GM18498 (cell line): ENCODE data around the gene TMEM245.
"Not testable (repeated sequence)": the region's sequence is repeated elsewhere in the genome, so short reads cannot be mapped to it uniquely, and the experiment has no call there.

Experiments used
- ATAC-seq: cut with Tn5 transposase; IDR thresholded peaks from one replicate; pipeline ENCODE4 v1.9.1; 2021; ENCODE audit warnings: mild to moderate bottlenecking, moderate library complexity; ENCODE audit not compliant: unreplicated experiment

Gene TMEM245

DNA sequence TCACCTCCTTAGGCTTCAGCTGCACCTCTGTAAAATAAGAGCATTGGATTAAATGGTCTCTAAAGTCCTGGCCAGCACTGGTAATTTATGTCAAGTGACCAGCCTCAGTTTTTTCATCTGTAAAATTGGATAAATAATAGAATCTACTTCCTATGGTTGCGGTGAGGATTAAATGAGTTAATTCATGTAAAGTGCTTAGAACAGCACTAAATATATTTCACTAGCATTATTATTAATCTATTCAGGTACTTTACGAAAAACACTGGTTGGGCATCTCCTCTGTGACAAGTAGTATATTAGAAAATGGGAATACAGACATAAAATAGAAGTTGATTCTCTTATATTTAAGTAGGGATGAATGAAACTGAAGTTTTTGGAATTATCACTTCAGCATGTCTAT, 13.8 kb upstream of the TMEM245 start:
- ATAC-seq, result no peak

DNA sequence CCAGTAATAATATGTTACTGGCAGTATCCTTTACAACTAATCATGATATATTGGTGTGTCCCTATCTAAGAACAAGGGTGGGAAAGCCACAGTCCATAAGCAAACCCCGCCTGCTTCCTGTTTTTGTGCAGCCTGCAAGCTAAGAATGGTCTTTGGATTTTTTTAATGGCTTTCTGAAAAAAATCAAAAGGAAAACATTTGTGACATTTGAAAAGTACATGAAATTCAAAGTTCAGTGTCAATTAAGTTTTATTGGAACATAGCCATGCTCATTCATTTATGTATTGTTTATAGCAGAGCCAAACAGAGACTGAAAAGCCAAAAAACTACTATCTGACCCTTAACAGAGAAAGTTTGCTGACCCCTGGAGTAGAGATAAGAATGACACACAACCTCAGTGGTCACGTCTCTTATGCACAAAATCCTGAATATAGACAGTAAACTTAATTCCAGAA, 12.8 kb upstream of the TMEM245 start:
- no peak for ATAC-seq

DNA sequence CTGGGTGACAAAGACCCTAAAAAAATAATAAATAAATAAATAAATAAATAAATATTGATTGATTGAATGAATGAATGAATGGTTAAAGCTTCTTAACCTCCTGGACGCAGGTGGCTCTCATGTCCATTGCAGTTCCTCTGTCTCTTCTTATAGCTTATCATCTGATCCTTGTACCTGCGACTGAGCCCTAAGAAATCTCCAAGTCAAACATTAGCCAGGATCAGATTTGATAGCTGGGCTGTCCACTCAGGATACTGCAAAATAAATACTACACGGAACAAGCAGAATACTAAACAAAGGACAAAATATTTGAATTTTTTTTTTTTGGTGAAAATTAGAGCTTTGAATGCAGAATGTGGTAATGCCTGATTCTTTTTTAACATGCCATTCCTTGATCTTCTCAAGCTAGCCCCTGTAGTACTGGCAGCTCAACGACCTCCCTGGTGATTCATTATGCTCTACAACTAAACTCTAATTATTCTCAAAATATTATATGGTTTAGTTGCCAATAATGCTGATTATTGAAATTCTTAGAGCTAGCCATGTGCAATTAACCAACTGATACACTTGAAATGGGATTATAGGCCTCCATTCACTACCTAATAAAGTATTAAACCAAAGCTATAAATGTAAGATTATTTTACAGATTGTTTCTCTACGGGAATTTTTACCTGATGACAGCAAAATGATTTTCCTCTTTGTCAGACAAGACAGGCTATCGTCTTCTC, 9.9 kb upstream of the TMEM245 start:
- no peak for ATAC-seq

DNA sequence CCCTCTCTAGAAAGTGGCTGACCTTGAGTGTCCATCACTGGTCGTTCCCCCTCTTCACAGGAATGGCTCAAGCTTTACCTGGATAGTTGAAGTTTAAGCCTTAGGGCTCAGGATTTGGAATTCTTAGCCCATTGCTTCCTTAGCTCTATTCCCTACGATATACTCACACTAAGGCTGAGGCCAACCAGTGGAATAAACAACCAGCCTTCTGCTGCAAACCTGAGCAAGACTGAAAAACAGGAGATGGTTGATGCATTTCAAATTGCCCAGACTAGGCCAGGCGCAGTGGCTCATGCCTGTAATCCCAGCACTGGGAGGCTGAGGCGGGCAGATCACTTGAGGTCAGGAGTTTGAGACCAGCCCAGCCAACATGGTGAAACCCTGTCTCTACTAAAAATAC, 6.9 kb upstream of the TMEM245 start:
- ATAC-seq, result not testable (repeated sequence)

DNA sequence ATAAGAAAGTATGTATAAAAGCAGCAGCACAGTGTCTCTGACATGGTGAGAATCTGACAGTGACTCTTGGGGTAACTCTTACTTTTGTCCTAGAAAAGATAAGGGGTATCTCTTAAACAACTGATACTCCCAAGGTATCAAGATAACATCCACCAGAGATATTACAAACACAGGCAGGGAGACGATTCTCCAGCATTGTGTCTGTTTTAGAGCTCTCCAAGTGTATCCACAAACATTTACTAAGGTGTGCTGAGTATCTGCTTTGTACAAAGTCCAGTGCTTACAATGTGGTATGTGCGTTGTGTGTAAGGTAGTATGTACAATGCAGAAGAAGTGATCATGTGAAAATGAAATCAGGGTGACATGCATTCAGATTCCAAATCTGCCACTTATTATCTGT, 4.4 kb upstream of the TMEM245 start:
- no peak for ATAC-seq

DNA sequence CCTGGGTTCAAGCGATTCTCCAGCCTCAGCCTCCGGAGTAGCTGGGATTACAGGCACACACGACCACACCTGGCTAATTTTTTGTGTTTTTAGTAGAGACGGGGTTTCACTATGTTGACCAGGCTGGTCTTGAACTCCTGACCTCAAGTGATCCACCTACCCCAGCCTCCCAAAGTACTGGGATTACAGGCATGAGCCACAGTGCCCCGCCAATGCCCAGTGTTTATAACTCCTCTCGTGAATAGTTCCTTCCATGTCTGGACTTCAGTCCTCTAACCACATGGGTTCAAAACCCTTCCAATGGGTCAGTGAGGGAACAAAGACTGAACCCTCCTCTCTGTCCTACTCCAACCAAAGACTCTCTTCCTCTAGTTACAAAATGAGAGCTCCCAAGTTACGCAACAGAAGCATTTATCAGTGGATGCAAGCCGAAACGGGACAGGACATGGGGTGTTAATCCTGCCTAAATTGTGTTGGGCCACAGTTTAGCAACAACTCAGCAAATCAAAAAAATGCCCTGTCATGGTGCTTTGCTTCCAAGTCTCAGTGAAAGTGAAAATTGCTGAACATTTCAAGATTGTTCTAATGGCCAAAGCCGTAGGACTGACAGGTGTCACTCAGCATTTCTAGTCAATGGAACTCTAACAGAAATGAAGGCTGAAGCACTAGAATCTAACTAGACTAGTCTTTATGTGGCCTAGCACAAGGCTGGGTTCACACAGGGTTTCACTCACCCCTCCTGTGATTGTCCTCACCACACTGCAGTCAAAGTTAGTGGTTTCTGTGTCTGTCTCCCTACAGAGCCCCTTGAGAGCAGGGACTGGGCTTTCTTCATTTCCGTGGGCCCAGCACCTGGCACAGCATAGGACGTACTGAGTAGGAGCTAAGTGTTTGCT, 3.2 kb upstream of the TMEM245 start:
- ATAC-seq, result peak; percentile 38

DNA sequence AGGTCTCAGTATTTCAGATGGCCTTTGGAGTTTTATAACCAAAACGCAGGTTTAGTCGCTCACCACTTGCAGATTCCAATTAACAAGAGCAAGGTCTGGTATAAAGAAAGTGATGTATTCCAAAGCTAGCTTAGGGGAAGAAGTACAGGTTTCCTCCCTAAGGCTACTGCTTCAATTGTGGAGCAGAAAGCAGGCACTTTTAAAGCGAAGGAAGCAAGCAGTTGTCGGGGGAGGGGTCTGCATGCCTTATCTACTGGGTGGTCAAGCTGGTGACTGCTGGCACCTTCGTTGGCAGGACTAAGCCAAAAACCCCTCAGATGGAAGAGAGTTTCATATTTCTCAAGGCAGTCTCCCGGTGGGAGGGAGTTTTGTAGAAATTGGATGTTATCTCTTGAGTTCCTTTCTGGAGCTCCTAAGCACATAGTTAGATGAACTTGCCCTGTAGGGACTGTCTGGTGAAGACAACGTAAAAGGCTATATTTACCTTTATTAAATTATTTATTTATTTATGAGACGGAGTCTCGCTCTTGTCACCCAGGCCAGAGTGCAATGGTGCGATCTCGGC, 1.6 kb upstream of the TMEM245 start:
- ATAC-seq, result no peak

DNA sequence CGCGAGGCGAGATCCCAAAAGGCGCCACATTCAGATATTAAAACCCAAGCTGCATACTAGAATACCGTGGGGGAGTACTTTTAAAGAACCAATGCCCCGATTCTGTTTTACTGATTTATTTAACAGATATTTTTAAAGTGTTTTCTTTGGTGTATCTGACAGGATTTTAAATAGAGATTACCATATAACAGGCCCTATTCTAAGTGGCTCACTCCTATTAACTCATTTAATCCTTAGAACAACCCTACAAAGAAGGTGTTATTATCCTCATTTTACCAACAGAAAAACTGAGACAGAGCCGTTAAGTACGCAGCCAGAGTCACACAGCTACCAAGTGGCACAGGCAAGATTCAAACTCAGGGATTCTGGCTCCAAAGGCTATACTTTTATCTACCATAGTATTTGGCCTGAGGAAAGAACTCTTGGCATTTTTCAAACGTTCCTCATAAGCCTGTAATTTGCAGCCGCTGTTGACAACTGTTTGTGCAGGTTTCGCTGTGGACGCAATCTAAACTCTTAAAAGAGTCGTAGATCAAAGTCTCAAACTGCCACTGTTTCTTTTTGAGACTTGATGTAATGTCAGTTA, 550 bp upstream of the TMEM245 start:
- ATAC-seq, result no peak

DNA sequence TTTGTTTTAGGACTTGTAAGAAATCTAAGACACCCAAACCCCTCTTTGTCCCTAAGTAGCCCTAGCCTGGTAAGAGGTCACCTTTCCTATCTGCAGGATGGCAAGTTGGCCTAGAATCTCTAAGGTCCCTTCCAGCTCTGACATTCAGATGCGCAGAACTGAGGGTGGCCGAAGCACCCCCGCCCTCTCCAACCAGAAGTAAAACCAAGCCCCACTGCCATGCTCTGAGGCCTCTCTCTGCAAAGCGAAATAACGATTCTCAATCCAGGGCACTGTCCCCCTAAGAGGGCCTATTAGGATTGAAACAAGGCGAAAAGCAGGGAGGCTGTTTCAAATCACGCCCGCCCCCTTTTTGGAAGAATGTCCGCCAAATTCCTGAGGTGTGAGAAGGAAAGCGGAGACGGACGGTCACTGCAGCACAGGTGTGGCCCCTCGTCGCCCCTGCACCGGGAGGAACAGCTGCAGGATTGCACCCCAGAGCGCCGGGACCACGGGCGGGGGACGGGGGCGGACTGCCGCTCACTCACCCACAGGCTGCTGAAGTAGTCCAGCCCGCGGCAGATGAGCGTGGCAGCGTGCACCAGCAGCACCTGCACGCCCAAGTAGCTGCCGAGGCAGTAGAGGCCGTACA, 824 bp downstream of the TMEM245 start:
- no peak for ATAC-seq

DNA sequence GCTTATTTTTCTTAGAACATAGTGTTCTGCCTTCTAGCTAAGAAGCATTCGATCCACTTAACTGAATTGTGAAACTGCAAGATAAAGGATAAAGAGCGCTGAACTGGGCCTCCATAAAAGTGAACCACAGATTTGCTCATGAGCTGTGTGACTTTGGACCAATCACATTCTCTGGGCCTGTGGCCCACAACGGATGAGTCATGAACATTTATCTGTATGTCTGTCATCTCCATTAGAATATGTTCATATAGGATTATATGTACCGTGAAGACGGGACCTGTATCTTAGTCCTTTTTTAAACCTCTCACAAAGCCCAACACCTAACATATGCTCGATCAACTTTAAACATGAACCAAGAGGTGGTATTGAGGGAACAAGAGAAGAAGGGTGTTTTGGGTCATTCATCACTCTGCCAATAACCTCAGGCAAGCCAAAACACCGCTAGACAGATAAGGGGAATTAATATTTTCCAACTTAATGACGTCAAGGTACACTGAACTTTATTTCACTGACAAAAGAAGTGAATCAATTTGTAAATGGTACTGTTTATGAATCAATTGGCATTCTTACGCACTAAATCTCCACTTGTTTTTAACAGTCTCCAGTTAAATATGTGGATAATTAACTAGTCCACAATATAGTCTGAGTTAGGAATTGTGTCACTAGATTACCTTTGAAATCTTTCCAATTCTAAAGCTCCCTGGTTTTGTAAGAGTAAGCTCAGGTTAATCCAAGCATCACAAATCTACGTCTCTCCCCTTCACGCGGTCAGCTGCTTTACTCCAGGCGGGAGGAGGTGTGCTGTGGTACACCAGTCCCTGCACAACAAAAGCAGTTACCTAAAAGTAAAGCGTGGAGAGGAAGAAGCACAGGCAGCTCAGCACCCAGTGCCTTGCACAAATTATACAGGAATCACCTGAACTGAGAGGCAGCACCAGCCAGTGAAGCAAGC, 1.6 kb downstream of the TMEM245 start:
- ATAC-seq, result no peak

DNA sequence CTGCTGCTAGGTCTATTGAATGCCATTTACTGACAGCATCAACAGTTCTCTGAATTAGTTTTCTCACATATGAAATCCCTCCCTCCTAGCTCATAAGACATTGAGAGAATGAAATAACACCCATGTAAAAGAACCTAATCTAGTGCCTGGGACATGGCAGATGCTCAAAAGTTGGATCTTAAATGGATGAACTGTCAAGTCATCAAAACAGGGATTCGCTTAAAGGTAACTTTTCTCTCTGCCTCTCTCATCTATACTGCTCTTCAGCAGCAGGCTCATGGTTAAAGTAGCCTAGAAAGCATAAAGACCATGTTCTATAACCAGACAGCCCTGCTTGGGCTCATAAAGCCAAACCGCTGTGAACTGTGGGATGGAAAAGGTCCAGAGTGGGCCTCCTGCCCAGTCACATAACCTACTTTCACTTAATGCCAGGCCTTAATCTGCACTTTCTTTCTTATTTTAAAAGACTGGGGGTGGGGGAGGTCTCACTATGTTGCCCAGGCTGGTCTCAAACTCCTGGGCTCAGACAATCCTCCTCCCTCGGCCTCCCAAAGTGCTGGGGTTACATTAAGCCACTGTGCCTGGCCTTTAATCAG, 3.7 kb downstream of the TMEM245 start:
- ATAC-seq, result no peak

DNA sequence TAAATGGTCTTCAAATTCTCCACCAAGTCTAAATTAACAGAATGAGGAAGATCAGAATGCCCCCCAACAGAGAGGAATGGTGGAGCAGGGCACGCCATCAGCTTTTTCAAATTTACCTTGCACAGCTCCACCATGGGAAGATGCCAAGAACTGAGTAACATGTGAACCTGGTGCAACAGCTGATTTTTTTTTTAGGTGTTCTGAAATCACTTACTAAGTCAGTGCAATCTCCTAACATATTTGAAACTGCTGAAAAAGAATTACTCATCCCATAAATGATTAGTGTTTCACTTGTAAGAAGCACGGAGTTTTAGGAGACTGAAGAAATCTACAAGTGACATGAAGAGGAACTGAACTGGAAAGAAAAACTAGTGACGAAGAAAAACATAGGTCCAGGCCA, 5.1 kb downstream of the TMEM245 start:
- ATAC-seq, result no peak

DNA sequence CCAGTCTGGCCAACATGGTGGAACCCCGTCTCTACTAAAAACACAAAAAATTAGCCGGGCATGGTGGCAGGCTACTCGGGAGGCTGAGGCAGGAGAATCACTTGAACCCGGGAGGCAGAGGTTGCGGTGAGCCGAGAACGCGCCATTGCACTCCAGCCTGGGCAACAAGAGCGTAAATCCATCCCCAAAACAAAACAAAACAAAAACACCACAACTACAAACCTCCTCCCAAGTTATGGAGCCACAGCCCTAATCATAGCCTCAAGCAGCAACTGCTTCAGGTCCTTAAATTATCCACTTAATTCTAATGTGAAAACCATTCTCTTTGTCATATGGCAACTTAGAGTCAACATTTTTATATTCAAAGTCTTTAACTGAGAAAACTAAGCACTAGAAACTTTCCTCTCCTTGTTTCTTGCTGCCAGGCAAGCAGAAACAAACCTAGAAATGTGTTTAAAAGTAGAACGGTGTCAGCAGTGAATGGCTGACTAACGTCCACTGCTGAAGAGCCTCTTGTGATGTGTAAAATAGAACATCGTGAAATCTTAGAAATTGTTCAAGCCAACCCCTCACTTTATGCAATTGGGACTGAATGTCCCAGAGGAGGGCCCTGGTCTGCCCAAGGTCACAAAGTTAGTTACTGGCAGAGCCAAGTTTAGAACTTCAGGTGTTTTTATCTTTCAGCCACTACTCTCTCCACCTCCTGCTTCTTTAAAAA, 5.7 kb downstream of the TMEM245 start:
- ATAC-seq, result no peak

DNA sequence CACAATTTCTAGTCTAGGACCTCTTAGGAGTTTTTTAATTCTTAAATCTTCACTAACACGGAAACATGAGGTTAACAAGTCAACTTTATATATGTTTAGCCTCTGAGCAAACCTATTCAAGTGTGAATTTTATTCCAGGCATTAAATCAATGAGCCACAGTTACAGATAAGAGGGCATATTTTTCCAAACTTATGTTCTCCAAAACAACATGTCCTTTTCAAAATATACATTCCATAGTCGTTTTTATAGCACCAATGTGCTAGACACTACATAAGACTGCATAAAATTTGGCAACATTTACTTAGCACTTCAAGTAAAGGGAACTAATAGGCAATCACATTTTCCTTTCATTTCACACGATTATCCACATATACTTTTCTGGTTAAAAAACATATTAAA, 6.5 kb downstream of the TMEM245 start:
- ATAC-seq, result no peak

DNA sequence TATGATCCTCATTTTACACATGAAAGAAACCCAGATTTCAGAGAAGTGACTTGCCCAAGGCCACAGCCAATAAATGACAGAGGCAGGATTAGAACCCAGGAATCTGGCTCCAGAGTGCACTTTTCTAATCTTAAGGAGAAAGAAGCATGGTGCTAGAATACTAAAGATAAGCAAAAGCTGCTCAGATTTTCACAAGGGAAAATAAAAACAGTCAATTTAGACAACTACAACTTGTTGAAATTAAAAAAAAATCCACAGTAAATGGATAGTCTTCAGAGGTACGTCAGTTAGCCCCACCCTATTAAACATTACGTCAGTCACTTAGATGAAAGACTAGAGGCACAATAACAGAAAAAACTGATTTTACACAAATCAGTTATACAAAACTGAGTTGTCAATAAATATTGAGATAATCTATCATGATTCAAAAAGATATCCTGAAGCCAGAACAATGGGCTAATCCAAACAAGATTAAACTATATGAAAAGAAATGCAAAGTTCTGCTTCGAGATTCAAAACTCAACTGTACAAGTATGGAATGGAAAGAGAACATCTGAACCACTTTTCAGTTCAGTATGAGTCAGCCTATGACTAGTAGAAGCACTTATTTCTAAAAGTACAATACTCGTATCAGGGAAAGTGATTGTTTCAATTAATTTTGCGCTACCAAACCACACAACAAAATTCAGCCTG, 9.3 kb downstream of the TMEM245 start:
- ATAC-seq, result peak; percentile 81

DNA sequence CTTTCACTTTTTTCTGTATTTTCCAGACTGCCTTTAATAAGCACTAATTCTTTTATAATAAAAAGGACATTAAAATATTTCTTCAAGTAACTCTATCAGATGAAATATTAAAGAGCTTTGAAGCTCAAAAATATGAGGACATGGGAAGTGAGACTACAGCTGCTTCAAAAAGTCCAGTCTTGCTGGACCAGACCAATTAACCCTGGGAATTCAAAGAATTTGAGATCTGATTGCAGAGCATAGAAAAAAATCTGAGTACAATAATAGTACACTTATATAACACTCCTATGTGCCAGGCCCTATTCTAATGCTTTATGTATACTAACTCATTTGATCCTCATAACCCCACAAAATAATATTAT, 9.8 kb downstream of the TMEM245 start:
- no peak for ATAC-seq

DNA sequence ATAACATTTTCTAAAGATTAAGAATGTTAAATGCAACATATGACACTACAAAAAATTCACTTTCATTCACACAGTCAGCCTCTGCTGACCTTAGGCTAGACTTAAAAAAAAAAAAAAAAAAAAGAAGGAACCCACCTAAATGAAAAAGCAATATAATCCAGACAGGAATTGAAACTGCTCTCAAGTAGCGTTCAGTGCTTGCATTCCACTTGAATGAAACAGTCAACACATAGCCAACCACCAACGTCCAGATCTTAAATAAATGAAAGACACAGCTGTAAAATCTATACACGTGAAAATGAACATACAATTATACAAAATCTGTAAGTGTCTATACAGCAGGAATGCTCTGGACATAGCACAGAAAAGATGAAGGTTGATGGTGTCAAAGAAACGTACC, 11.4 kb downstream of the TMEM245 start:
- ATAC-seq, result no peak
